Neural cell (in vitro differentiated cells): Measurements from ENCODE around the gene TMEM50A. TPM values are rescaled to one million over a fixed set of nuclear protein-coding genes. Genes with fewer than 3 reads are reported as not detected.
"Not testable (repeated sequence)": the region's sequence is repeated elsewhere in the genome, so short reads cannot be mapped to it uniquely, and the experiment has no call there.

Source experiments
- H2AFZ ChIP-seq: fragments of 200-600, 300-800 bp; sonication (generic), shearing (Covaris generic); 2 replicates; pipeline ENCODE4 v1.6.0; 2014; ENCODE audit warnings: low read depth, mild to moderate bottlenecking, antibody characterized with exemption, low read length, moderate library complexity
- H3F3A ChIP-seq: fragments of 200-600 bp; shearing (Covaris generic); 2 replicates; pipeline ENCODE4 v1.6.1; 2016; ENCODE audit warnings: mild to moderate bottlenecking, moderate library complexity, mixed read lengths, antibody characterized with exemption, low read length; ENCODE audit not compliant: insufficient read depth, poor library complexity, severe bottlenecking
- H3K27ac ChIP-seq: fragments of 200-600, 300-800 bp; sonication (generic), shearing (Covaris generic); 2 replicates; pipeline ENCODE4 v1.5.1; 2014; ENCODE audit warnings: mild to moderate bottlenecking, low read length, moderate library complexity
- H3K27me3 ChIP-seq: fragments of 300-800, 200-600 bp; sonication (generic), shearing (Covaris generic); 2 replicates; pipeline ENCODE4 v1.6.0; 2014; ENCODE audit warnings: mild to moderate bottlenecking, low read depth, low read length, moderate library complexity; ENCODE audit not compliant: insufficient read depth
- H3K36me3 ChIP-seq: fragments of 300-800, 200-600 bp; sonication (generic), shearing (Covaris generic); 2 replicates; pipeline ENCODE4 v1.5.1; 2014; ENCODE audit warnings: mild to moderate bottlenecking, antibody characterized with exemption, low read length, moderate library complexity; ENCODE audit not compliant: insufficient read depth
- H3K4me2 ChIP-seq: fragments of 300-800, 200-600 bp; sonication (generic), shearing (Covaris generic); 2 replicates; pipeline ENCODE4 v1.6.0; 2014; ENCODE audit warnings: mild to moderate bottlenecking, low read length
- H3K4me3 ChIP-seq: fragments of 300-800, 200-600 bp; sonication (generic), shearing (Covaris generic); 2 replicates; pipeline ENCODE4 v1.5.1; 2014; ENCODE audit warnings: mild to moderate bottlenecking, low read length, moderate library complexity
- H3K79me2 ChIP-seq: fragments of 200-600 bp; shearing (Covaris generic); replicated peaks from 2 replicates; pipeline ENCODE4 v1.6.0; 2014; ENCODE audit warnings: mild to moderate bottlenecking, low read length, moderate library complexity; ENCODE audit not compliant: insufficient read depth
- H3K9ac ChIP-seq: fragments of 300-800, 200-600 bp; sonication (generic), shearing (Covaris generic); 2 replicates; pipeline ENCODE4 v1.6.1; 2016; ENCODE audit warnings: mild to moderate bottlenecking, low read length, mixed read lengths
- H3K9me2 ChIP-seq: fragments of 200-600 bp; shearing (Covaris generic); 2 replicates; pipeline ENCODE4 v1.6.1; 2016; ENCODE audit warnings: mild to moderate bottlenecking, low read length, mixed read lengths; ENCODE audit not compliant: insufficient read depth
- H3K9me3 ChIP-seq: fragments of 200-600, 300-800 bp; sonication (generic), shearing (Covaris generic); 2 replicates; pipeline ENCODE4 v1.6.1; 2016; ENCODE audit warnings: mild to moderate bottlenecking, mixed run types, low read length, moderate library complexity, mixed read lengths
- H4K20me1 ChIP-seq: fragments of 200-600 bp; shearing (Covaris generic); 2 replicates; pipeline ENCODE4 v1.6.1; 2016; ENCODE audit warnings: mild to moderate bottlenecking, mixed run types; ENCODE audit not compliant: insufficient read depth
- polyA plus RNA-seq: library from polyadenylated mRNA; depleted of rRNA; stranded (reverse); fragments of >200 nt; gene quantifications from 2 replicates; pipeline ENCODE4 v1.2.3, GENCODE V29; 2014

Gene TMEM50A
- polyA plus RNA-seq, 1 donor from 2014 or later = 161 TPM

- H3F3A ChIP-seq, H3K4me2 ChIP-seq, H3K9me3 ChIP-seq, H3K36me3 ChIP-seq, H3K27me3 ChIP-seq, H4K20me1 ChIP-seq, H3K9ac ChIP-seq, H3K4me3 ChIP-seq, H3K9me2 ChIP-seq, H3K79me2 ChIP-seq, H2AFZ ChIP-seq, H3K27ac ChIP-seq: not testable (repeated sequence)
These were observed 59.9 kb downstream of the TMEM50A start for GRCh38 chr1:25398079-25398478.

DNA sequence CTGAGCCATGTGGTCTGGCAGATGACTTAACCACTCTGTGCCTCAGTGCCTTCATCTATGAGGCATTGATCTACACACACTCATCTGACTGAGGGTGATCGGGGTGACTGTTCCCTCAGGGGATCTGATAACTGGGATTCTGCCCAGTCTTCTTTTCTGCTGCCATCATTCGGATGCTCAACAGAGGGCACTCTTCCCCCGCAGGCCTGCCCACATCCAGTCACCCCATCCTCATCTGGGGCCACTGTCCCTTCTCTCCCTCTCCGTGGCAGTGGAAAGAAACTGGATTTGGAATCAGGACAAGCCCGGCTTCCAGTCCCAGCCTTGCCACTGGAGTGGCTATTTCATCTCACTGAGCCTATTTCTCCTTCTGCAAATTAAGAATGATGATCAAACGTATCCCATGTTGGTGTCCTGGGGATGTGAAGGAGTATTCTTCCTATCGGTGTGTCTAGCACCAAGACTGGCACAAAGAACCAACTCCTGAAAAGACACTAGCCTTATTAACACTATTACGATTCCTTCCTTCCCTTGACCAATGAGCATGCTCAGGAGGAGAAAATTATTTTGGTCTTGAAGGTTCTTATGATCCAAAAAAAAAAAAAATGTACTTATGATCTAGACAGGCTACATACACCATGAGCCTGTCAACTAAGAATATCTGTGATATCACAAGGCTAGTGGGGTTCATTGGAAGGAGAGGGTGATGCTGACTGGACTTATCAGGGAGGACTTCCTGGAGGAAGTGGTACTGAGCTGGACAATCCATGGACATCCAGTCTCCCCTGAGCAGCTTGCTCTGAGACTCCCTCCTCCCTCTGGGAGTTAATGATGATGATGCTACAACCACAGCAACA is 65.0 kb downstream of the TMEM50A start:
- not testable (repeated sequence) for H3K36me3 ChIP-seq, H3K27ac ChIP-seq, H3K4me2 ChIP-seq, H3F3A ChIP-seq, H4K20me1 ChIP-seq, H2AFZ ChIP-seq, H3K79me2 ChIP-seq, H3K4me3 ChIP-seq, H3K9ac ChIP-seq, H3K9me2 ChIP-seq, H3K9me3 ChIP-seq, H3K27me3 ChIP-seq

- not testable (repeated sequence) for H3K27ac ChIP-seq, H3K79me2 ChIP-seq, H3K9me3 ChIP-seq, H3F3A ChIP-seq, H4K20me1 ChIP-seq, H3K27me3 ChIP-seq, H3K4me2 ChIP-seq, H2AFZ ChIP-seq, H3K36me3 ChIP-seq, H3K9me2 ChIP-seq, H3K4me3 ChIP-seq, H3K9ac ChIP-seq
These were observed 67.7 kb downstream of the TMEM50A start for GRCh38 chr1:25405731-25406305.

GRCh38 chr1:25409641-25410427 is 71.7 kb downstream of the TMEM50A start:
- H3K27me3 ChIP-seq, H3F3A ChIP-seq, H3K9me3 ChIP-seq, H3K9ac ChIP-seq, H3K27ac ChIP-seq, H3K79me2 ChIP-seq, H3K36me3 ChIP-seq, H3K4me2 ChIP-seq, H3K9me2 ChIP-seq, H2AFZ ChIP-seq, H3K4me3 ChIP-seq, H4K20me1 ChIP-seq: not testable (repeated sequence)

Other genes starting within 250 kb of the TMEM50A start
- gene SYF2, start 105.8 kb upstream of the TMEM50A start, polyA plus RNA-seq = 74.6 and 94.1 TPM in 2 replicates
- gene RSRP1, start 90.9 kb upstream of the TMEM50A start, polyA plus RNA-seq = 152 and 172 TPM in 2 replicates
- not detected in 2 replicates for gene RHD, start 65.8 kb upstream of the TMEM50A start, polyA plus RNA-seq
- 1.1 and 1.7 TPM in 2 replicates for gene RHCE, start 82.5 kb downstream of the TMEM50A start, polyA plus RNA-seq
- gene MACO1, start 92.6 kb downstream of the TMEM50A start, polyA plus RNA-seq = 56.6 and 58.1 TPM in 2 replicates
- 0.22 and 0.54 TPM in 2 replicates for gene LDLRAP1, start 205.3 kb downstream of the TMEM50A start, polyA plus RNA-seq